EL (cell line): ENCODE data around the gene ACOT12.
"Not testable (repeated sequence)": the region's sequence is repeated elsewhere in the genome, so short reads cannot be mapped to it uniquely, and the experiment has no call there.

Experiments used
- DNase-seq: peaks from one replicate; pipeline ENCODE4 v3.0.0-alpha.2; 2016

ACOT12 gene

GRCh38 chr5:81393783-81394718 lies at the start of gene ACOT12:
Gene ACOT12 (minus strand): TSS chr5:81394134. CDS start chr5:81394114, 20 bp downstream.
- peak; percentile 26 for DNase-seq

GRCh38 chr5:81435023-81435422 lies 41.1 kb upstream of the ACOT12 start:
- DNase-seq = no peak

DNA sequence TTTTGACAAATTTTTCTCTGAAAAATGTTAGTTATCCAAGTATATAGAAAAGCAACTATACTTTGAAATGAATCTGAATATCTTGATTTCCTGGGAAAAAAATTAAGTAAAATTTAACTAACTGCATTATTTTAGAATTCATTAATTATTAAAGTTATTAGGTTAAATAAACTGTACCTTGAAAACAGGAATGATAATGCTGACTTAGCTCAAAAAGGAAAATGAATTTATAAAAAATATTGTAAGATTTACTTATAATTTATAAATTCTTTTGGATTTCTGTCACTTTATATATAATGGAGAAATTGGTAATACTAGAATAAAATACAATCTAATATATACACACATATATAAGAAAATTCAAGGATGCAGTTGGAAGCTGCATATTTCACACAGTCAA lies 36.1 kb upstream of the ACOT12 start:
- DNase-seq = no peak

DNA sequence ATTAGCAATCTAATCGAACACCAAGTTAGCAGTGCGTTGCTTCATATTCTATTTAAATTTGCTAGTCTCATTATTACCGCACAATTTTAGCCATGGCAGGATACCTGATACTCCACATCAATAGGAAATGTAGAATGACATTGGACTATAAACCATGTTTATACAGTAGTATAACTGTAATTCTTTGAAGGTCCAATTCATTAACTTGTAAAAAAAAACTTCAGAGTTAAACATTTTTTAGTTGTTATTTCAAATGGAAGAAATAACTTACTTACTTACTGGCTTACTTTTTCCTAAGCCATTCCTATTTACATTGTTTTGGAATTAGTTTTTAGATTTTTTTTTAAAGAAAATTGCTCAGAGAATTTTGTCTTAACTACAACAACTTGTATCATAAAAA lies 35.4 kb upstream of the ACOT12 start:
- no peak for DNase-seq

DNA sequence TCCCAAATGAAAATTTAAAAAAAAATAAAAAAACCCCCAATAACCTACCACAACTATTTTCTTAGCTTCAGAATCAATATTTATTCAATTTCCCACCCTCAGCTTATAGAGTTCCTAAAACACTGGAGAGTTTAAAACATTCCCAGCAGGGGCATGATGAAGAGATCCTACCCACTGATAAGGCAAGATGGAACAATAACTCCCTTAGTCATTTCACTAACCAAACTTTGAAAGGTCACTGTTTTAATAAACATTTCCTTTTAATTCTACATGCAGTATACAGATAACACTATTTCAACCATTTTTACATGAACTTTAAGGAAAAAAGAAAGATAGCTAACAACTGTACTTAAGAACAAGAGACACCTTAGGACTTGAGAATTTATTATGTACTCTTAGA lies 34.9 kb upstream of the ACOT12 start:
- DNase-seq = peak; percentile 29

GRCh38 chr5:81428446-81428845 lies 34.5 kb upstream of the ACOT12 start:
- peak; percentile 26 for DNase-seq

GRCh38 chr5:81427566-81427965 lies 33.6 kb upstream of the ACOT12 start:
- no peak for DNase-seq

GRCh38 chr5:81426359-81427030 lies 32.6 kb upstream of the ACOT12 start:
- no peak for DNase-seq

DNA sequence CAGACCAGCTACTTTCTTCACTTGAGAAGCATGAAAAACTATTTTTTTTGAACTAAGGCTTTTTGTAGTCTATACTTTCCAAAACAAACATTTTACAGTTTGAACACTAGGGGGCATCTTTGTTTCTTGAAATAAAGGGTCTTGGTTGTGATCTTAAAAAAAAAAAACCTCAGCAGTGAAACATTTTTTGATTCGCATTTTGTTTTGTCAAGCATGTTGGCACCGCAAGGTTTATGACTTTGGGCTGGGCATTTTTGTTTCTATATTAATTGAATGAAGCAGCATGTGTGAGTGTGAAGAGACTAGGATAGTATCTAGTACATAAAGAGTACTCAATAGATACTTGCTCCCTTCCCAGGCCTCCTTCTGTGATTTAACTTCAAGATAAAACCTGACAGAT lies 31.6 kb upstream of the ACOT12 start:
- peak; percentile 53 for DNase-seq

- DNase-seq = no peak
These were observed 30.8 kb upstream of the ACOT12 start for GRCh38 chr5:81424728-81425127.

DNA sequence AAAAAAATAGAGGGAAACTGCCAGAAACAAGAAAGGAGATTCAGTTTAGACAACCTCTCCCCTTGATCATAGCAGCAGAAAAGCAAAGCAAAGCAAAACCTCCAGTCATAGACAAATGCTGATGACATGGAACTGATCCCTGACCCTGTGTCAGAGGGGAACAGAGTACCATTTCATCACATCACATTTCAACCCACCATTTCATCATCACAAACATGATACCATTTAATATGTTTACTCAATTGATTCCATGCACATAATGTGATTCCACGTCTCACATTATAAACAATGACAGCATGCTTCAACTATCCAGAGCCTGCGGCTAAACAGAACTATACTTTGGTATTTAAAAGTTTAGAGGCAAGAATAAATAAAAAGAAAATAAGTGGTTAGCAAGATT lies 28.7 kb upstream of the ACOT12 start:
- peak; percentile 94 for DNase-seq

GRCh38 chr5:81420039-81420667 lies 26.2 kb upstream of the ACOT12 start:
- DNase-seq = peak; percentile 92

- DNase-seq = peak; percentile 13
These were observed 24.7 kb upstream of the ACOT12 start for GRCh38 chr5:81418606-81419005.

- DNase-seq = no peak
These were observed 23.1 kb upstream of the ACOT12 start for GRCh38 chr5:81417052-81417451.

- no peak for DNase-seq
These were observed 16.0 kb upstream of the ACOT12 start for GRCh38 chr5:81409896-81410295.

DNA sequence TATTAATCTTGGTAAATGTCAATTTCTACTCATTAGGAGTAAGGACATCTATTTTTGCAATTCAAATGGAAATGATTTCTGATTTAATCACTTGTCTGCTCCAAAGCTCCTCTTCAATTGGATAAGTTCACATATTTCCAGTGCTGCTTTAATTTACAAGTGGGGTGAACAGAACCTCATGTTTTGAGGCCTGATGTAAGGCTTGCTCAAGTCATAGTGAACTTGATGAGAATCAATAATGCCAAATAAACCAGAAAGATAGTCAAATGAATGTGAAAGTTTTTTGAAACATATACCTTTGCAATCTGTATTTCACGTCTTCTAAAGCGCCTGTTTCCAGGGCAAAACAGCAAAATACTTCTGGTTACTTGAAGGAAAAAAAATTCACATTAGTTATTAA lies 15.4 kb upstream of the ACOT12 start:
- DNase-seq = no peak

DNA sequence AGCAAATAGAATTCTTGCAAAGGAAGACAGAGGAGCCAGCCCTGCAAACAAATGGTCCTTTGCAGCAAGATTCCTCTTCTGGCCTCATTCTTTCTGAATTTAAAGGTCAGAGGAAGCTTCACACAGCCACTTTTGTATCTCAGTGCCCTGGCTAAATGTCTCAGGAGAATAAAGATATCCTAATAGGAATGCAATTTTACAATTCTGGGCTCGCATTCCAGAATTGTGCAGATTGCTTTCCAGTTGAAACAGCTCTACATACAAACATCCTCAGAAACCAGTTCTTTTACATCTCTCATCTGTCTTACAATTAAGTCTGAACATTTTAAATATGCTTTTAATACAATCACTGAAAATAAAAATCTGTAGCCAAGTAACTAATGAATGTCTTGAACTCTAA lies 14.6 kb upstream of the ACOT12 start:
- no peak for DNase-seq

GRCh38 chr5:81407811-81408210 lies 13.9 kb upstream of the ACOT12 start:
- not testable (repeated sequence) for DNase-seq

DNA sequence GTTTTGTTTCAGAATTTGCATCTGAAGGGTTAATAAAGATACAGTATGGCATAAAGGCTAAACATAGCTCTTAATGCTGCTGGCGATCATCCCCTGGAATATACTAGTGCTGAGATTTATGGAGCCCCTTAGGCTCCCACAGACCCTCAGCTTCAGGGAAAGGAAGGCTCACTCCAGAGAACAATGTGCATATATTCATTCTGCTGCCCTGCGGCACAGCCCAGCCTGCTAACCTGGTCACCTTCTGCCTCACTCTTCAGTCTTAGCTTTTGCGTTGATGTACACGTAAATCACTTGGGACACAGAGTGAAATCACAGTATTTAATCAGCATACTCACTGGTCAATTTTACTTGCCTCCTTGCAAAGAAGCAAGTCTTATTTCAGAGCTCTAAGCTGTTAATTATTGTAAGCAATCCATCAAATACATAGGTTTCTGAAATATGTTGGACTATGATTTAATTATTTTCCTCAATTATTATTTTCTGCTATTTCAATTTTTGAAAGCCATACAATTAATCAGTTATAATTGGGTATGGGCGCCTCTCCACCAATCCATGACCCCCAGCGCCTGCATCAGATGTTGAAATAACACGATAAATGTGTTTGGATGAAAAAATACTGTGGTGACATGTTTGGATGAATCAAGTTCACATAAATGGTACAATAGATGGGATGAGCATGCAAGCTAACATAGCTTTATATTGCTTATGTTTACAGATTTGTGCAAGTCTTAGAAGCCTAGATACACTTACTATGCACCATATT lies 11.4 kb upstream of the ACOT12 start:
- no peak for DNase-seq

DNA sequence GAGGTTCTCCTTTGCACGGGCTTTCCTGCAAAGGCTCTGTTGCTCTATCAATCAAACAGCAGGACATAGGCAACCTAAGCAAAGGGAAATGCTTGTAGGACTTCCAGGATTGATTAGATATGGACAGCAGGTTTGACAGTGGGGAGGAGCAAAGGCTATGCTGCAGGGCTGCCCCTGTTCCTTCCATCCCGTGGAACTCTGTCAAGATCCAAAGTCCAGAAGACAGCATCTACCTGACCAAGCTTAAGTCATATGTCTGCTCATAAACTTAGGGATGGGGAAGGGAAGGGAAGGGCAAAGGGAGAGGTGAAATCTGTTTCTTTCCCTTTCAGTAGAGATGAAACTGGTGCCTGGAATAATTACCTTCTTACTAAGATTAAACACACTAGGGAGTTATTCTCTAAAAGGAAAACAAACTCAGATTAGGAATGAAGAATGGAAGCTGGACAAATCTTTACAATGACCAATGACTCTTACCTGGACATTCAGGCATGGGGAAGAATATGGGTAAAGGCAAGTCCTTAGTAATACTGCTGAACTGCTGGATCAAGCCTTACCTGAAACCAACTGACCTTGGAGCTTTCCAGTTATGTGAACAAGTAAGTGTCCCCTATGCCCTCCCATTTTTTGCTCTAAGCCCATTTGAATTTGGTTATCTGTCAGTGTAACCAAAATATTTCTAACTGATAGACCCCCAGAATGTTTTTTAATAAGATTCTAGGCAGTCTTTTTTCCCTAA lies 8.4 kb upstream of the ACOT12 start:
- no peak for DNase-seq

DNA sequence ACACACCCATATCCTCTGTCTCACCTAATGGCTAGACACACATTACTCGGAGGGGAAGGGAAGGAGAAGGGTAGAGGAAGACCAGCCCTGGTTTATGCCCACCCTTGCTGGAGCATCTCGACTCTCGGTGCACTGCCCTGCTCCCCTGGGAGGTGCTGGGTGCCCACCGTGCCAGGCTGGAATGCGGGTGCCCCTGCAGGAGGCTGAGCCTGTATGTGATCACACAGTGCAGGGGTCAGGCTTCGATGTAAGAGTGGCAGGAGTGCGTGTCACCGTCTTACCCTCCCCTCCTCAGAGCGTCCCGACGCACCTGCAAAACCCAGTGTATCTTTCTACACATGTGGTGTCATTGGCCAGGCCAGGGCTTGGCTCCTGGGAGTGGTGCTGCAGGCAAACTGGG lies 7.3 kb upstream of the ACOT12 start:
- no peak for DNase-seq

DNA sequence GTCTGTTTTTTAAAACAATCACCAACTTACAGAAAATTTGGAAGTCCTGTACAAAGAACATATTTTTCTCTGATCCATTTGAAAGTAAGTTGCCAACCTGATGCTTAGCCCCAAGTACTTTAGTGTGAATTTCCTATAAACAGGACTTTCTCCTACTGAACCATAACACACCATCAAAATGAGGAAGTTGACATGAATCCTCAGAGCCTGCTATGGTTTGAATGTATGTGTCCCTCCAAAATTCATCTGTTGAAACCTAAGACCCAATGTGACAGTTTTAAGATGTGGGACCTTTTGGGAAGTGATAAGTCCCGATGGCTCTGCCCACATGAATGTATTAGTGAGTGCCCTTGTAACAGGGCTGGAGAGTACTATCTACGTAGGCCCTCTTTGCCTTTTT lies 6.4 kb upstream of the ACOT12 start:
- DNase-seq = no peak
